HepG2 (cell line): Measurements from ENCODE around the gene CTRB2. TPM values are rescaled to one million over a fixed set of nuclear protein-coding genes. Genes with fewer than 3 reads are reported as not detected.

ENCODE experiments used
- DMAP1 ChIP-seq: IDR thresholded peaks from 2 replicates; pipeline ENCODE4 v1.6.1; 2016
- FOXM1 ChIP-seq: sonication (generic); formaldehyde crosslinking; IDR thresholded peaks from 2 replicates; pipeline ENCODE4 v1.5.0; 2020; ENCODE audit warnings: missing genetic modification reagents
- GATAD2A ChIP-seq: IDR thresholded peaks from 2 replicates; pipeline ENCODE4 v1.6.1; 2016
- HDAC2 ChIP-seq: sonication (generic); formaldehyde crosslinking; IDR thresholded peaks from 2 replicates; pipeline ENCODE4 v1.4.0; 2020; ENCODE audit warnings: missing genetic modification reagents
- HNF4G ChIP-seq, 2 experiments: sonication (generic) in 1 of 2; formaldehyde crosslinking in 1 of 2; IDR thresholded peaks; 2 replicates each; pipeline versions ENCODE4 v1.4.0 to v1.6.1; 2011 to 2020; ENCODE audit warnings: borderline replicate concordance in 2 of 2, low read depth in 2 of 2, mild to moderate bottlenecking in 2 of 2, low read length in 1 of 2, missing genetic modification reagents in 1 of 2, moderate library complexity in 1 of 2
- MXD4 ChIP-seq: IDR thresholded peaks from 2 replicates; pipeline ENCODE4 v1.6.1; 2016; ENCODE audit warnings: mild to moderate bottlenecking, missing biosample characterization, missing genetic modification reagents
- NFYC ChIP-seq: IDR thresholded peaks from 2 replicates; pipeline ENCODE4 v1.6.1; 2016; ENCODE audit warnings: missing genetic modification reagents, missing compliant biosample characterization
- NONO ChIP-seq, 2 experiments: fragments of 450-650 bp in 1 of 2; sonication (generic) in 1 of 2; formaldehyde crosslinking in 1 of 2; IDR thresholded peaks in 1 of 2; conservative IDR thresholded peaks in 1 of 2; 2 replicates each; pipeline versions ENCODE4 v1.6.1 to v1.8.0; 2017 to 2022; ENCODE audit warnings: mild to moderate bottlenecking in 1 of 2, missing genetic modification reagents in 1 of 2, moderate library complexity in 1 of 2
- NR1H2 ChIP-seq: sonication (generic); formaldehyde crosslinking; IDR thresholded peaks from 2 replicates; pipeline ENCODE4 v1.8.1; 2022; ENCODE audit warnings: low read depth, missing genetic modification reagents, borderline replicate concordance
- POLR2A ChIP-seq, 2 experiments: IDR thresholded peaks; 2 replicates each; pipeline ENCODE4 v1.6.1; 2011; ENCODE audit warnings: low read depth in 2 of 2, low read length in 2 of 2, mild to moderate bottlenecking in 1 of 2, moderate library complexity in 1 of 2; ENCODE audit not compliant: insufficient read depth in 1 of 2
- POLR2AphosphoS5 ChIP-seq: IDR thresholded peaks from 2 replicates; pipeline ENCODE4 v1.6.1; 2012; ENCODE audit warnings: low read depth, low read length
- RBAK ChIP-seq: sonication (generic); formaldehyde crosslinking; IDR thresholded peaks from 2 replicates; pipeline ENCODE4 v1.5.1; 2020; ENCODE audit warnings: mild to moderate bottlenecking, missing genetic modification reagents
- RXRB ChIP-seq: IDR thresholded peaks from 2 replicates; pipeline ENCODE4 v1.6.1; 2016; ENCODE audit warnings: borderline replicate concordance, missing genetic modification reagents, missing compliant biosample characterization
- THAP11 ChIP-seq: IDR thresholded peaks from 2 replicates; pipeline ENCODE4 v1.6.1; 2016; ENCODE audit warnings: missing biosample characterization, missing genetic modification reagents
- ZNF121 ChIP-seq: sonication (generic); formaldehyde crosslinking; IDR thresholded peaks from 2 replicates; pipeline ENCODE4 v1.5.0; 2020; ENCODE audit warnings: mild to moderate bottlenecking, missing genetic modification reagents
- ZNF138 ChIP-seq: sonication (generic); formaldehyde crosslinking; IDR thresholded peaks from 2 replicates; pipeline ENCODE4 v1.5.0; 2020; ENCODE audit warnings: mild to moderate bottlenecking, low read depth, missing genetic modification reagents
- ZNF143 ChIP-seq: sonication (generic); formaldehyde crosslinking; IDR thresholded peaks from 2 replicates; pipeline ENCODE4 v1.4.0; 2020; ENCODE audit warnings: missing genetic modification reagents
- ZNF232 ChIP-seq: sonication (generic); formaldehyde crosslinking; IDR thresholded peaks from 2 replicates; pipeline ENCODE4 v1.4.0; 2020; ENCODE audit warnings: missing genetic modification reagents, borderline replicate concordance
- ZNF564 ChIP-seq: sonication (generic); formaldehyde crosslinking; IDR thresholded peaks from 2 replicates; pipeline ENCODE4 v1.8.1; 2023; ENCODE audit warnings: mild to moderate bottlenecking, missing genetic modification reagents
- ZNF609 ChIP-seq: sonication (generic); formaldehyde crosslinking; IDR thresholded peaks from 2 replicates; pipeline ENCODE4 v1.4.0; 2020; ENCODE audit warnings: mild to moderate bottlenecking, missing genetic modification reagents, borderline replicate concordance
- ZNF720 ChIP-seq: sonication (generic); formaldehyde crosslinking; IDR thresholded peaks from 2 replicates; pipeline ENCODE4 v1.4.0; 2020; ENCODE audit warnings: missing genetic modification reagents
- ZNF747 ChIP-seq: sonication (generic); formaldehyde crosslinking; IDR thresholded peaks from 2 replicates; pipeline ENCODE4 v1.8.1; 2023; ENCODE audit warnings: missing genetic modification reagents, mild to moderate bottlenecking, borderline replicate concordance
- polyA plus RNA-seq, 8 experiments: library from polyadenylated mRNA; depleted of rRNA in 3 of 8; stranded (reverse) in 7 of 8; unstranded in 1 of 8; fragments of >200 nt; fragmentation: Illumina TruSeq in 4 of 8; extraction: Trizol in 4 of 8; gene quantifications; 2 replicates each; pipeline versions ENCODE4 v1.2.1 to v1.2.3, GENCODE V29; 2011 to 2016; ENCODE audit warnings: low read depth in 4 of 8, missing spikeins in 1 of 8, mixed read lengths in 1 of 8; ENCODE audit not compliant: insufficient read depth in 1 of 8
- total RNA-seq, 5 experiments: library from RNA; depleted of rRNA; stranded (reverse); fragments of >200 nt; fragmentation: Illumina TruSeq; extraction: Trizol; gene quantifications; 2 replicates each; pipeline ENCODE4 v1.2.3, GENCODE V29; 2016; ENCODE audit warnings: low read depth in 1 of 5
- TF ChIP-seq, protein P1 (sequence below): IDR thresholded peaks from 2 replicates; pipeline ENCODE4 v1.6.1; 2016; ENCODE audit warnings: missing biosample characterization, missing genetic modification reagents, low read depth

CTRB2 gene
- total and polyA plus RNA-seq, 2 of the 13 experiments (the other 11 are each of a cell fraction or from before 2014, with no cell fraction given) = 0.13 TPM; not detected in 1

- TF ChIP-seq RXRB (CRISPR knock-in tag) (peak; percentile 98), THAP11 (CRISPR knock-in tag) (peak; percentile 84), GATAD2A (CRISPR knock-in tag) (peak; percentile 97), FOXM1 (no peak), ZNF143 (peak; percentile 57), ZNF121 (CRISPR knock-in tag) (peak; percentile 56; the same call in 1 of the 2 replicates), HNF4G (IDR thresholded peaks at IDR 0.05; ENCODE audit: borderline replicate concordance, low read depth, low read length) (peak; percentile 63), HNF4G (CRISPR knock-in tag; IDR thresholded peaks at IDR 0.05; ENCODE audit: borderline replicate concordance, low read depth) (no peak; the same call in 1 of the 2 replicates), ZNF564 (peak; percentile 53; the same call in 1 of the 2 replicates), NR1H2 (CRISPR knock-in tag) (peak; percentile 80; the same call in 1 of the 2 replicates), POLR2A (IDR thresholded peaks at IDR 0.05; ENCODE audit: insufficient read depth in 1 of 2, low read depth in 2 of 2, low read length in 2 of 2) (peak in 1 of 2 experiments; percentile 91; a peak in 2 of 4 replicates), RBAK (no peak), HDAC2 (CRISPR knock-in tag) (peak; percentile 92), POLR2AphosphoS5 (peak; percentile 63), ZNF232 (CRISPR knock-in tag) (peak; percentile 86), ZNF720 (CRISPR knock-in tag) (no peak), NONO (IDR thresholded peaks at IDR 0.05) (no peak), NONO (CRISPR knock-in tag; conservative IDR thresholded peaks at IDR 0.05) (peak; percentile 95), DMAP1 (CRISPR knock-in tag) (peak; percentile 86), MXD4 (CRISPR knock-in tag) (peak; percentile 77), NFYC (peak; percentile 20; the same call in 1 of the 2 replicates), ZNF747 (CRISPR knock-in tag) (no peak; the same call in 1 of the 2 replicates), ZNF609 (CRISPR knock-in tag) (peak; percentile 89), ZNF138 (CRISPR knock-in tag) (peak; percentile 3; the same call in 1 of the 2 replicates)
- TF ChIP-seq, protein P1, sequence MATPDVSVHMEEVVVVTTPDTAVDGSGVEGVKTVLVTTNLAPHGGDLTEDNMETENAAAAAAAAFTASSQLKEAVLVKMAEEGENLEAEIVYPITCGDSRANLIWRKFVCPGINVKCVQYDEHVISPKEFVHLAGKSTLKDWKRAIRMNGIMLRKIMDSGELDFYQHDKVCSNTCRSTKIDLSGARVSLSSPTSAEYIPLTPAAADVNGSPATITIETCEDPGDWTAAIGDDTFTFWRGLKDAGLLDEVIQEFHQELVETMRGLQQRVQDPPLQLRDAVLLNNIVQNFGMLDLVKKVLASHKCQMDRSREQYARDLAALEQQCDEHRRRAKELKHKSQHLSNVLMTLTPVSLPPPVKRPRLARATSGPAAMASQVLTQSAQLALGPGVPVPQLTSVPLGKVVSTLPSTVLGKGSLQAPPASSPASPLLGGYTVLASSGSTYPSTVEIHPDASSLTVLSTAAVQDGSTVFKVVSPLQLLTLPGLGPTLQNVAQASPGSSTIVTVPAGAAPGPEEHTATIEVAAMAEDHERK (CRISPR knock-in tag) = 0 out of 2 replicates have a peak, but pooled peaks have one; percentile 26
Measured at GRCh38 chr16:75244844-75245758, 38.1 kb upstream of the CTRB2 start (continued).
